Cerebellar cortex (tissue), 1 donor: ENCODE measurements around the gene TDRD9.

Source experiments
- DNase-seq: peaks from one replicate; pipeline ENCODE4 v3.0.0-alpha.2; 2015; ENCODE audit warnings: low spot score

The TDRD9 gene

GRCh38 chr14:104069541-104069940, 141.3 kb downstream of the TDRD9 start:
- DNase-seq: no peak

GRCh38 chr14:104072586-104072985, 144.3 kb downstream of the TDRD9 start:
- no peak for DNase-seq

GRCh38 chr14:104073764-104074163, 145.5 kb downstream of the TDRD9 start:
- no peak for DNase-seq

GRCh38 chr14:104075530-104076151, 147.4 kb downstream of the TDRD9 start:
- DNase-seq: peak; percentile 24

- no peak for DNase-seq
Observed at GRCh38 chr14:104076743-104077142, 148.5 kb downstream of the TDRD9 start.

GRCh38 chr14:104078031-104078455, 149.8 kb downstream of the TDRD9 start:
- DNase-seq: peak; percentile 90

GRCh38 chr14:104080376-104081260, 152.4 kb downstream of the TDRD9 start:
- no peak for DNase-seq

GRCh38 chr14:104081261-104081835, 153.1 kb downstream of the TDRD9 start:
- no peak for DNase-seq

- DNase-seq: no peak
Observed at GRCh38 chr14:104081951-104082464, 153.8 kb downstream of the TDRD9 start.

- peak; percentile 23 for DNase-seq
Observed at GRCh38 chr14:104082807-104083206, 154.6 kb downstream of the TDRD9 start.

GRCh38 chr14:104084251-104085002, 156.2 kb downstream of the TDRD9 start:
- DNase-seq: no peak

GRCh38 chr14:104085032-104085888, 157.0 kb downstream of the TDRD9 start, which contains the start of gene ASPG:
Gene ASPG, plus strand, starts transcription at chr14:104085700. Its CDS starts 71 bp downstream, at chr14:104085771.
- no peak for DNase-seq

GRCh38 chr14:104085889-104086201, 157.6 kb downstream of the TDRD9 start:
- no peak for DNase-seq

- no peak for DNase-seq
Observed at GRCh38 chr14:104086210-104086660, 158.0 kb downstream of the TDRD9 start.

- DNase-seq: no peak
Observed at GRCh38 chr14:104086661-104087461, 158.6 kb downstream of the TDRD9 start.

GRCh38 chr14:104087505-104087904, 159.2 kb downstream of the TDRD9 start:
- DNase-seq: no peak

GRCh38 chr14:104087981-104088850, 160.0 kb downstream of the TDRD9 start:
- DNase-seq: no peak

- DNase-seq: no peak
Observed at GRCh38 chr14:104090071-104090748, 162.0 kb downstream of the TDRD9 start.
